ENCODE measurements around the gene SYNPR. TPM values are rescaled to one million over a fixed set of nuclear protein-coding genes. Genes with fewer than 3 reads are reported as not detected.

The SYNPR gene
- total RNA-seq, 1 donor from 2014 or later = not detected

GRCh38 chr3:63481627-63482026 is 203.5 kb downstream of the SYNPR start:
- no peak overlapping the region for H3K4me3 ChIP-seq (ENCODE audit: low read depth, low read length)
- no peak for TF ChIP-seq CTCF (conservative IDR thresholded peaks at IDR 0.05; ENCODE audit: low read depth, low read length)
- DNase-seq (ENCODE audit: low read depth) = no peak

GRCh38 chr3:63482341-63482740 is 204.2 kb downstream of the SYNPR start:
- no peak overlapping the region for H3K4me3 ChIP-seq (ENCODE audit: low read depth, low read length)
- DNase-seq (ENCODE audit: low read depth) = no peak
- no peak for TF ChIP-seq CTCF (conservative IDR thresholded peaks at IDR 0.05; ENCODE audit: low read depth, low read length)

GRCh38 chr3:63492464-63492863 is 214.4 kb downstream of the SYNPR start:
- DNase-seq (ENCODE audit: low read depth) = no peak
- TF ChIP-seq CTCF (conservative IDR thresholded peaks at IDR 0.05; ENCODE audit: low read depth, low read length) = no peak
- H3K4me3 ChIP-seq (ENCODE audit: low read depth, low read length) = no peak overlapping the region

GRCh38 chr3:63493101-63493500 is 215.0 kb downstream of the SYNPR start:
- no peak for DNase-seq (ENCODE audit: low read depth)
- TF ChIP-seq CTCF (conservative IDR thresholded peaks at IDR 0.05; ENCODE audit: low read depth, low read length) = no peak
- H3K4me3 ChIP-seq (ENCODE audit: low read depth, low read length) = no peak overlapping the region

GRCh38 chr3:63494646-63495045 is 216.5 kb downstream of the SYNPR start:
- no peak for DNase-seq (ENCODE audit: low read depth)
- H3K4me3 ChIP-seq (ENCODE audit: low read depth, low read length) = no peak overlapping the region
- no peak for TF ChIP-seq CTCF (conservative IDR thresholded peaks at IDR 0.05; ENCODE audit: low read depth, low read length)

GRCh38 chr3:63497641-63498040 is 219.5 kb downstream of the SYNPR start:
- TF ChIP-seq CTCF (conservative IDR thresholded peaks at IDR 0.05; ENCODE audit: low read depth, low read length) = no peak
- no peak for DNase-seq (ENCODE audit: low read depth)
- no peak overlapping the region for H3K4me3 ChIP-seq (ENCODE audit: low read depth, low read length)

GRCh38 chr3:63500196-63500595 is 222.1 kb downstream of the SYNPR start:
- TF ChIP-seq CTCF (conservative IDR thresholded peaks at IDR 0.05; ENCODE audit: low read depth, low read length) = no peak
- H3K4me3 ChIP-seq (ENCODE audit: low read depth, low read length) = no peak overlapping the region
- no peak for DNase-seq (ENCODE audit: low read depth)

All from epithelial cell of proximal tubule (primary cell).